Neural crest cell (in vitro differentiated cells): ENCODE data around the gene GAK. TPM values are rescaled to one million over a fixed set of nuclear protein-coding genes. Genes with fewer than 3 reads are reported as not detected.
A peak's percentile ranks its signal among the peaks of the same experiment; 100 is the strongest.

Source experiments
- DNase-seq: peaks from one replicate; pipeline ENCODE4 v3.0.0; 2021; ENCODE audit warnings: low read depth, mixed read lengths, low spot score
- H3K27ac Mint-ChIP-seq: one replicate; pipeline ENCODE4 v1.8.0; 2021; ENCODE audit warnings: mild to moderate bottlenecking, mixed read lengths; ENCODE audit not compliant: unreplicated experiment
- H3K27me3 Mint-ChIP-seq: 2 replicates; pipeline ENCODE4 v1.8.0; 2021; ENCODE audit warnings: low read depth, mild to moderate bottlenecking, mixed read lengths
- H3K36me3 Mint-ChIP-seq: 2 replicates; pipeline ENCODE4 v1.8.0; 2021; ENCODE audit warnings: low read depth, mild to moderate bottlenecking, mixed read lengths
- H3K4me1 Mint-ChIP-seq: 2 replicates; pipeline ENCODE4 v1.8.0; 2021; ENCODE audit warnings: mixed read lengths
- H3K4me3 Mint-ChIP-seq: one replicate; pipeline ENCODE4 v1.8.0; 2021; ENCODE audit warnings: mild to moderate bottlenecking, mixed read lengths
- H3K9me3 Mint-ChIP-seq: 2 replicates; pipeline ENCODE4 v1.8.0; 2021; ENCODE audit warnings: mixed read lengths
- total RNA-seq: library from RNA; stranded (reverse); gene quantifications from 2 replicates; pipeline ENCODE4 v1.2.1, GENCODE V29; 2021
- TF ChIP-seq, protein P1 (sequence below): fragments of 200-600 bp; sonication (generic); conservative IDR thresholded peaks from 2 replicates; pipeline ENCODE4 v1.5.0; 2021; ENCODE audit warnings: antibody characterized with exemption, mild to moderate bottlenecking

The GAK gene
- total RNA-seq, 1 donor from 2014 or later: 87.7 TPM

DNA sequence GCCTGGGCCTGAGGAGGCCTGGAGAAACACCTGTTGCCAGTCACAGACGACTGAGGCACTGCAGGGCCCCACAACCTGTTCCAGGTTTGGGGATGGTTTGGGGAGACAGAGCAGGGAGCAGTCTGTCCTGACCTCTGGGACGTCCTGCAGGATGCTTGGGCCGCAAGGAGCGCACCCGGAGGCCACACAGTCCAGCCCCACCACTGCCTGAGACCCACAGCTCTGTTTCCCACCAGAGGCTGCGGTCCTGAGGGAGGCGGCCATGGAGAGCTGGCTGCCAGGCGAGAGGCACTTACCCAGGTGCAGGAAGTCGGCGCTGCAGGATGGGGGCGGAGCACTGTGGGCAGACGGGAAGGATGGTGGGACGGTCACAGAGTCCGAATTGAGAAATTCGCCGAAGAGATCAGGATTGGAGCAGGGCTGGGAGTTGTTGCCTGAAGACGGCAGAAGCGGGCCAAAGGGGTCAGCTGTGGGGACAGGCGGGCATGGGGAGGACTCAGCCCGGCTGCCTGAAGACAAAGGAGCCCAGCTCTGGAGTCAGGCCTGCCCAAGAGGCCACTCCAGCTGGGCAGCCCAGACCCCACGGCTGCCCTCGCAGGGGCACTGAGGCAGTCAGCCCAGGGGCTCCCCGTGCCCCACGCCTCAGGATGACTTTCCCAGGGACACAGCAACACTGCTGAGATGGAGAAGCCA lies 65.9 kb downstream of the GAK start:
- H3K36me3 Mint-ChIP-seq: peaks cover 26% of the 10 kb centered on the region
- H3K4me1 Mint-ChIP-seq: no peaks in the 10 kb centered on the region
- H3K4me3 Mint-ChIP-seq: no peak overlapping the region
- no peaks in the 10 kb centered on the region for H3K9me3 Mint-ChIP-seq
- no peak overlapping the region for H3K27ac Mint-ChIP-seq
- TF ChIP-seq, protein P1, sequence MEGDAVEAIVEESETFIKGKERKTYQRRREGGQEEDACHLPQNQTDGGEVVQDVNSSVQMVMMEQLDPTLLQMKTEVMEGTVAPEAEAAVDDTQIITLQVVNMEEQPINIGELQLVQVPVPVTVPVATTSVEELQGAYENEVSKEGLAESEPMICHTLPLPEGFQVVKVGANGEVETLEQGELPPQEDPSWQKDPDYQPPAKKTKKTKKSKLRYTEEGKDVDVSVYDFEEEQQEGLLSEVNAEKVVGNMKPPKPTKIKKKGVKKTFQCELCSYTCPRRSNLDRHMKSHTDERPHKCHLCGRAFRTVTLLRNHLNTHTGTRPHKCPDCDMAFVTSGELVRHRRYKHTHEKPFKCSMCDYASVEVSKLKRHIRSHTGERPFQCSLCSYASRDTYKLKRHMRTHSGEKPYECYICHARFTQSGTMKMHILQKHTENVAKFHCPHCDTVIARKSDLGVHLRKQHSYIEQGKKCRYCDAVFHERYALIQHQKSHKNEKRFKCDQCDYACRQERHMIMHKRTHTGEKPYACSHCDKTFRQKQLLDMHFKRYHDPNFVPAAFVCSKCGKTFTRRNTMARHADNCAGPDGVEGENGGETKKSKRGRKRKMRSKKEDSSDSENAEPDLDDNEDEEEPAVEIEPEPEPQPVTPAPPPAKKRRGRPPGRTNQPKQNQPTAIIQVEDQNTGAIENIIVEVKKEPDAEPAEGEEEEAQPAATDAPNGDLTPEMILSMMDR: no peak
- DNase-seq: no peak
- H3K27me3 Mint-ChIP-seq: no peaks in the 10 kb centered on the region

- H3K9me3 Mint-ChIP-seq: no peaks in the 10 kb centered on the region
- TF ChIP-seq, protein P1: no peak
- H3K27me3 Mint-ChIP-seq: no peaks in the 10 kb centered on the region
- peaks cover 29% of the 10 kb centered on the region for H3K36me3 Mint-ChIP-seq
- H3K27ac Mint-ChIP-seq: no peak overlapping the region
- no peaks in the 10 kb centered on the region for H3K4me1 Mint-ChIP-seq
- no peak overlapping the region for H3K4me3 Mint-ChIP-seq
- no peak for DNase-seq
Observed at GRCh38 chr4:865572-865971, 66.5 kb downstream of the GAK start.

- H3K27me3 Mint-ChIP-seq: no peaks in the 10 kb centered on the region
- TF ChIP-seq, protein P1: no peak
- H3K9me3 Mint-ChIP-seq: no peaks in the 10 kb centered on the region
- H3K4me1 Mint-ChIP-seq: no peaks in the 10 kb centered on the region
- H3K36me3 Mint-ChIP-seq: peaks cover 31% of the 10 kb centered on the region
- DNase-seq: no peak
- H3K4me3 Mint-ChIP-seq: no peak overlapping the region
- H3K27ac Mint-ChIP-seq: peak overlapping the region; percentile 75
Observed at GRCh38 chr4:865121-865465, 67.0 kb downstream of the GAK start.

DNA sequence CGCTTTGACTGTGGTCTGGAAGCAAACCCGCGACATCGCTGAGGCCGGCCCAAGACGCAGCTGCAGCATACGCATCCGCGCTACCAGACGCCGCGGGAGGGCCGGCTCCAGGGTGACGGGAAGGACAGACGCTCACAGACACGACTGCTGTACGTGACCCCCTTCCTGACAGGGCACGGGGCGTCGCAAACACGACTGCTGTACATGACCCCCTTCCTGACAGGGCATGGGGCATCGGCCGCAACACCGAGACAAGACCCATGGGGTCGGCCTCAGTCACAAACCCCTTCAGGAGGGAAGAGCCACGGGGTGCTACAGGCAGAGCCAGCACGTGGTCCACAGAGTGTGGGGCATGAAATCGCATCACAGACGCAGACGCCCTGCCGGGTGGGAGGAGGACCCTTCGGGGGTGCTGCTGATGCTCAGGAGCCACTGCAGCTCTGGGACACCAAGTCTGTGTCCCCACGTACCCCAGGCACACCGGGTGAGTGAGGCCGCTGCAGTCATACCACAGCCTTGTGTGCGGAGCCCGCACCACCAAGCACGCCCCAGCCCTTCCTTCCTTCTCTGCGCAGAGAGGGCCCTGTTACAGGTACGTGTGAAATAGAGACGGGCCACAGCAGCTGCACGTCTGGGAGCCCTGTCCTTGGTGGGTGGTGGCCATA lies 67.5 kb downstream of the GAK start:
- no peak overlapping the region for H3K27ac Mint-ChIP-seq
- TF ChIP-seq, protein P1: no peak
- H3K36me3 Mint-ChIP-seq: peaks cover 26% of the 10 kb centered on the region
- no peaks in the 10 kb centered on the region for H3K4me1 Mint-ChIP-seq
- no peaks in the 10 kb centered on the region for H3K27me3 Mint-ChIP-seq
- no peak for DNase-seq
- no peaks in the 10 kb centered on the region for H3K9me3 Mint-ChIP-seq
- H3K4me3 Mint-ChIP-seq: no peak overlapping the region

DNA sequence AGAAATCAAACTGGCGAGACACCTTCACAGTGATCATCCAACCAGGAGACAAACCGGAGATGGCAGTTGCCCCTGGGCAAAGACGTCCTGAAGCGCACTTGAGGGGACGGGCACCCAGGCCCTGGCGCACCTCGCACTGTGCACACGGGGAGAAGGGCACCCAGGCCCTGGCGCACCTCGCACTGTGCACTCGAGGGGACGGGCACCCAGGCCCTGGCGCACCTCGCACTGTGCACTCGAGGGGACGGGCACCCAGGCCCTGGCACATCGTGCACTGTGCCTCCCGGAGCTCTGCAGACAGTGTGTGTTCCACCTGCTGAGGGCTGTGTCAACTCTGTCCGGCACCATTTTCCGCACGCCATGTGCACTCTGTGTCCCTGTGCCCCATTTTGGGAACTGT lies 71.6 kb downstream of the GAK start:
- DNase-seq: no peak
- Mint-ChIP-seq H3K36me3 (peaks cover 33% of the 10 kb centered on the region), H3K27me3 (no peaks in the 10 kb centered on the region), H3K4me1 (no peaks in the 10 kb centered on the region), H3K9me3 (no peaks in the 10 kb centered on the region), H3K27ac (no peak overlapping the region), H3K4me3 (no peak overlapping the region)
- TF ChIP-seq, protein P1: no peak
